ENCODE measurements around the gene GOPC.

DNA sequence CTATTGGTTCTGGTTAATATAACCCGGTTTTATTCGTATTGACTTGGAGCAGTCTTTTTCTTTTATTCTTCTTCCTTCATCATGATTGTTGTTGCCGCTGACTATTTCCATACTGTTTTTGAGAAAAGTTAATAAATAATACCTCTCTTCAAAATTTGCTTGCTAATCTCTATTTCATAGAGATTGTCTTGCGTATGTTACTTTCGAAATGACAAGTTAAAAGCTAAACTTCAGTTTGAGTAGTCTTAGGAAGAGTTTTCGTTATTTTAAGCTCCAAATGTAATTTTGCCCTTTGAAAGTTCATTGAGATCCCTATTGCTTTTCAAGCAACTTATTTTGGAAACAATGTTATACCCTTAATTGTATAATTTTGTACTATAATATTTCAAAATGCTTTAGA is 83.4 kb downstream of the GOPC start:
- no peak for TF ChIP-seq EZH2 (IDR thresholded peaks at IDR 0.05; ENCODE audit: borderline replicate concordance, insufficient read depth, low read depth, low read length, poor library complexity, severe bottlenecking)
- TF ChIP-seq, protein P1, sequence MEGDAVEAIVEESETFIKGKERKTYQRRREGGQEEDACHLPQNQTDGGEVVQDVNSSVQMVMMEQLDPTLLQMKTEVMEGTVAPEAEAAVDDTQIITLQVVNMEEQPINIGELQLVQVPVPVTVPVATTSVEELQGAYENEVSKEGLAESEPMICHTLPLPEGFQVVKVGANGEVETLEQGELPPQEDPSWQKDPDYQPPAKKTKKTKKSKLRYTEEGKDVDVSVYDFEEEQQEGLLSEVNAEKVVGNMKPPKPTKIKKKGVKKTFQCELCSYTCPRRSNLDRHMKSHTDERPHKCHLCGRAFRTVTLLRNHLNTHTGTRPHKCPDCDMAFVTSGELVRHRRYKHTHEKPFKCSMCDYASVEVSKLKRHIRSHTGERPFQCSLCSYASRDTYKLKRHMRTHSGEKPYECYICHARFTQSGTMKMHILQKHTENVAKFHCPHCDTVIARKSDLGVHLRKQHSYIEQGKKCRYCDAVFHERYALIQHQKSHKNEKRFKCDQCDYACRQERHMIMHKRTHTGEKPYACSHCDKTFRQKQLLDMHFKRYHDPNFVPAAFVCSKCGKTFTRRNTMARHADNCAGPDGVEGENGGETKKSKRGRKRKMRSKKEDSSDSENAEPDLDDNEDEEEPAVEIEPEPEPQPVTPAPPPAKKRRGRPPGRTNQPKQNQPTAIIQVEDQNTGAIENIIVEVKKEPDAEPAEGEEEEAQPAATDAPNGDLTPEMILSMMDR (IDR thresholded peaks at IDR 0.05) = no peak
